ENCODE results near the gene PTPRN2. TPM values are rescaled to one million over a fixed set of nuclear protein-coding genes. Genes with fewer than 3 reads are reported as not detected.

PTPRN2 gene
- total RNA-seq, 2 donors from 2014 or later: 26.1 to 55.5 TPM

- intact Hi-C loops (cut with DNase I): no loop called here
- H3K4me3 ChIP-seq: no peak overlapping the region
- no peaks in the 10 kb centered on the region for H3K4me1 ChIP-seq (replicated peaks)
- WGBS: 45% methylated on average over 16 of the region's 16 CpGs
- DNase-seq (ENCODE audit: low spot score): no peak
- H3K9me3 ChIP-seq: no peaks in the 10 kb centered on the region
- H3K27ac ChIP-seq: no peak overlapping the region
- TF ChIP-seq CTCF (IDR thresholded peaks at IDR 0.05) (no peak), POLR2A (IDR thresholded peaks at IDR 0.05) (no peak), POLR2AphosphoS5 (IDR thresholded peaks at IDR 0.05) (no peak)
- no peaks in the 10 kb centered on the region for H3K36me3 ChIP-seq
- H3K27me3 ChIP-seq (replicated peaks; ENCODE audit: insufficient read depth): no peaks in the 10 kb centered on the region
Observed at GRCh38 chr7:158111049-158111751, 476.4 kb downstream of the PTPRN2 start.

- intact Hi-C loops (cut with DNase I): no loop called here
- Histone ChIP-seq H3K36me3 (no peaks in the 10 kb centered on the region), H3K4me3 (no peak overlapping the region), H3K27me3 (replicated peaks; ENCODE audit: insufficient read depth) (no peaks in the 10 kb centered on the region), H3K27ac (no peak overlapping the region), H3K9me3 (no peaks in the 10 kb centered on the region), H3K4me1 (replicated peaks) (no peaks in the 10 kb centered on the region)
- TF ChIP-seq POLR2A (IDR thresholded peaks at IDR 0.05): no peak
- no peak for TF ChIP-seq CTCF (IDR thresholded peaks at IDR 0.05)
- no peak for TF ChIP-seq POLR2AphosphoS5 (IDR thresholded peaks at IDR 0.05)
- 85% methylated on average over 13 of the region's 14 CpGs for WGBS
- DNase-seq (ENCODE audit: low spot score): no peak
Observed at GRCh38 chr7:158110661-158111048, 477.0 kb downstream of the PTPRN2 start.

- intact Hi-C loops (cut with DNase I): no loop called here
- no peaks in the 10 kb centered on the region for H3K4me1 ChIP-seq (replicated peaks)
- 83% methylated on average over 15 of the region's 15 CpGs for WGBS
- no peak overlapping the region for H3K27ac ChIP-seq
- no peak for DNase-seq (ENCODE audit: low spot score)
- H3K36me3 ChIP-seq: no peaks in the 10 kb centered on the region
- H3K27me3 ChIP-seq (replicated peaks; ENCODE audit: insufficient read depth): no peaks in the 10 kb centered on the region
- TF ChIP-seq POLR2A (IDR thresholded peaks at IDR 0.05): no peak
- no peak for TF ChIP-seq POLR2AphosphoS5 (IDR thresholded peaks at IDR 0.05)
- no peak for TF ChIP-seq CTCF (IDR thresholded peaks at IDR 0.05)
- H3K9me3 ChIP-seq: no peaks in the 10 kb centered on the region
- no peak overlapping the region for H3K4me3 ChIP-seq
Observed at GRCh38 chr7:158110034-158110590, 477.5 kb downstream of the PTPRN2 start.

GRCh38 chr7:158109364-158110033 is 478.1 kb downstream of the PTPRN2 start:
- intact Hi-C loops (cut with DNase I): no loop called here
- DNase-seq (ENCODE audit: low spot score): no peak

More at GRCh38 chr7:158109364-158110033, 478.1 kb downstream of the PTPRN2 start:
- Histone ChIP-seq H3K27ac (no peak overlapping the region), H3K4me1 (replicated peaks) (no peaks in the 10 kb centered on the region), H3K27me3 (replicated peaks; ENCODE audit: insufficient read depth) (no peaks in the 10 kb centered on the region), H3K36me3 (no peaks in the 10 kb centered on the region), H3K9me3 (no peaks in the 10 kb centered on the region), H3K4me3 (no peak overlapping the region)
- 73% methylated on average over 12 of the region's 12 CpGs for WGBS
- no peak for TF ChIP-seq CTCF (IDR thresholded peaks at IDR 0.05)
- TF ChIP-seq POLR2AphosphoS5 (IDR thresholded peaks at IDR 0.05): no peak
- no peak for TF ChIP-seq POLR2A (IDR thresholded peaks at IDR 0.05)
